ENCODE data around the gene NYAP1.

The NYAP1 gene

DNA sequence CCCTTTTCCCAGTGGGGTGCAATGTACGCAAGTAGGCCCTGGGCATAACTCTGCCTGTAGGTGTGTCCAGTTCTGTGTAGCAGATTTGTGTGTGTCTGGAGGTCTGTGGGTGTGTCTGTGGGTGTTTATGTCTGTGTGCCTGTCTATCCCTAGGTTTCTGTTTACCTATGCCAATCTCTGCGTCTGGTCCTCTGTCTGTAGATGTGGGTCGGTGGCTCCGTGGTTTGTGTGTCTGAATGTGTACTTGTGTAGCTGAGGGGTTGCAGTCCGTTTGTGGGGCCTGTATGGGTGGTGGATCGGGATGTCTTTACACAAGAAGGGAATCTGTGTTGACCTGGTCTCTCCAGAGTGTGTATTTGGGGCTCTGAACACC, 932 bp downstream of the NYAP1 start:
- H3K27ac ChIP-seq (replicated peaks; ENCODE audit: low read length) = no peak overlapping the region
- peak overlapping the region; percentile 71 for H2BK5ac ChIP-seq (ENCODE audit: low read length)
- peaks cover 0 to 4% of the 10 kb centered on the region in 2 donors for H3K36me3 ChIP-seq (replicated peaks in 1 of 2; ENCODE audit: control insufficient read depth in 2 of 2, insufficient read depth in 2 of 2, low read length in 2 of 2)
- H2BK15ac ChIP-seq (ENCODE audit: low read length) = peak overlapping the region; percentile 46
- H3K14ac ChIP-seq (ENCODE audit: low read length) = no peak overlapping the region
- peak overlapping the region; percentile 67 for H2AK5ac ChIP-seq (ENCODE audit: low read depth, low read length)
- H3K4me1 ChIP-seq (ENCODE audit: control insufficient read depth in 2 of 2, insufficient read depth in 1 of 2, low read depth in 1 of 2, low read length in 2 of 2) = peaks cover 31 to 33% of the 10 kb centered on the region in 2 donors
- H3K4me2 ChIP-seq (ENCODE audit: insufficient read depth, low read length, poor library complexity, severe bottlenecking) = no peak overlapping the region
- no peak overlapping the region for H4K8ac ChIP-seq (ENCODE audit: low read depth, low read length)
- no peak for DNase-seq (ENCODE audit: low spot score)
- H3K23ac ChIP-seq (ENCODE audit: low read depth, low read length, poor library complexity) = no peak overlapping the region
- H3K4me3 ChIP-seq (ENCODE audit: low read length in 2 of 2) = peak overlapping the region in 1 of 2 donors; percentile 72
- no peak overlapping the region for H2BK120ac ChIP-seq (ENCODE audit: low read depth, low read length)
- H3K27me3 ChIP-seq (ENCODE audit: control insufficient read depth in 3 of 3, insufficient read depth in 3 of 3, low read depth in 1 of 3, low read length in 3 of 3) = no peaks in the 10 kb centered on the region
- H2BK12ac ChIP-seq (ENCODE audit: low read length) = no peak overlapping the region
- H3K9ac ChIP-seq (ENCODE audit: low read depth, low read length, poor library complexity) = no peak overlapping the region
- no peak overlapping the region for H4K91ac ChIP-seq (ENCODE audit: low read depth, low read length, poor library complexity)
- H3K79me1 ChIP-seq (ENCODE audit: low read depth, low read length) = peaks cover 10% of the 10 kb centered on the region
- no CpG with 5 or more reads among the region's 6 CpGs for WGBS, 2 donors (ENCODE audit: extremely low coverage in 2 of 2, insufficient read length in 2 of 2, insufficient replicate concordance in 1 of 2)
- no peak overlapping the region for H2AFZ ChIP-seq (ENCODE audit: low read length)
- no peak overlapping the region for H3K18ac ChIP-seq (ENCODE audit: low read length)
- H3K4ac ChIP-seq (ENCODE audit: low read length) = no peak overlapping the region
- no peaks in the 10 kb centered on the region for H3K9me3 ChIP-seq (replicated peaks in 1 of 2; ENCODE audit: control insufficient read depth in 2 of 2, insufficient read depth in 1 of 2, low read depth in 1 of 2, low read length in 2 of 2)

DNA sequence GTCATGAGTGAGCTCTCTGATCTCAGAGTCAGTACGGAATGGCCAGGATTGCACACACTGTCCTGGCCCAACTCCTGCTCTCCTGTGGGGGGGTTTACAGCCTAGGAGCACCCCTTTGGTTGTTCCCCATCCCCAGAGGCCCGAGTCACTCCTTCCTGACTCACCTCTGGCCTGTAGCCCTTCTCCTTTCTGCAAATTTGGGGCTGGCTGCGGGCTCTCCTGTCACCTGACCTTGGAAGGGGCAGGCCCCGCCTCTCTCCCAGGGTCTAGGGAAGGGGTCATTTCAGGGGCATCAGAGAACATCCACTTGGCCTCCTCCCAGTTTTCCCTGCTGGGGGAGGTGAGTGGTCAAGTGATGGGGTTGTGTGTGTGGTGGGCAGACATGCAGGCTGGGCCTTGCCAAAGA, 1.7 kb downstream of the NYAP1 start:
- Histone ChIP-seq H3K36me3 (replicated peaks in 1 of 2; ENCODE audit: control insufficient read depth in 2 of 2, insufficient read depth in 2 of 2, low read length in 2 of 2) (peaks cover 0 to 4% of the 10 kb centered on the region in 2 donors), H3K4me1 (ENCODE audit: control insufficient read depth in 2 of 2, insufficient read depth in 1 of 2, low read depth in 1 of 2, low read length in 2 of 2) (peaks cover 38% of the 10 kb centered on the region in 2 donors), H3K79me1 (ENCODE audit: low read depth, low read length) (peaks cover 10% of the 10 kb centered on the region), H2AFZ (ENCODE audit: low read length) (no peak overlapping the region), H2BK15ac (ENCODE audit: low read length) (peak overlapping the region; percentile 94), H3K14ac (ENCODE audit: low read length) (no peak overlapping the region), H3K4me2 (ENCODE audit: insufficient read depth, low read length, poor library complexity, severe bottlenecking) (no peak overlapping the region), H3K9me3 (replicated peaks in 1 of 2; ENCODE audit: control insufficient read depth in 2 of 2, insufficient read depth in 1 of 2, low read depth in 1 of 2, low read length in 2 of 2) (no peaks in the 10 kb centered on the region), H4K91ac (ENCODE audit: low read depth, low read length, poor library complexity) (peak overlapping the region; percentile 72), H3K27ac (replicated peaks; ENCODE audit: low read length) (peak overlapping the region; percentile 41), H4K8ac (ENCODE audit: low read depth, low read length) (no peak overlapping the region), H3K4ac (ENCODE audit: low read length) (peak overlapping the region; percentile 45), H3K4me3 (ENCODE audit: low read length in 2 of 2) (no peak overlapping the region), H2BK12ac (ENCODE audit: low read length) (peak overlapping the region; percentile 90), H3K18ac (ENCODE audit: low read length) (peak overlapping the region; percentile 82), H3K23ac (ENCODE audit: low read depth, low read length, poor library complexity) (peak overlapping the region; percentile 76), H3K9ac (ENCODE audit: low read depth, low read length, poor library complexity) (peak overlapping the region; percentile 57), H2AK5ac (ENCODE audit: low read depth, low read length) (peak overlapping the region; percentile 85), H2BK120ac (ENCODE audit: low read depth, low read length) (no peak overlapping the region), H3K27me3 (ENCODE audit: control insufficient read depth in 3 of 3, insufficient read depth in 3 of 3, low read depth in 1 of 3, low read length in 3 of 3) (no peaks in the 10 kb centered on the region), H2BK5ac (ENCODE audit: low read length) (no peak overlapping the region)
- WGBS, 2 donors (ENCODE audit: extremely low coverage in 2 of 2, insufficient read length in 2 of 2, insufficient replicate concordance in 1 of 2) = no CpG with 5 or more reads among the region's 4 CpGs
- no peak for DNase-seq (ENCODE audit: low spot score)

DNA sequence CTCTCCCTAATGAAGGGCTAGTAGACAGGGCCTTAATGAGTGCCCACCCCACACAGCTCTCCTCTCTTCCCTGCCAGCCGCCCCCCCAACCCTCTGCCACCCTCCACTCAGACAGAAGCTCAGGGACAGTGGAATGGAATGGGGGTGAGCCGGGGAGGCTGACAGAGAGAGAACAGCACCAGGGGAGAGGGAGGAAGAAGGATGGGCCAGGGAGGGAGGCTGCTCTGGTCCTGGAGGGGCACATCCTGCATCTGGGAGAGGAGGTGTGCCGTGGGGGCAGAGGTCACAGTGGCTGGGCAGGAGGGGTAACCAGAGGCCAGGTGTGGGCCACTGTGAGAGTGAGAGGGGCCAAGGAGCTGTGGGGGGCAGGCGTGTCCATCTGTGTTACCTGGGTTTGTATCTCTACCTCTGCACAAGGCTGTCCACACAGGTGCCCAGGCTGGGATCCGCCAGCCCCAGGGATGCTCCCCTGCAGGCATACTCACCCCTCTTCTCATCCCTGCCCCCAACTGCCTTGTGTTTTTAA, 2.4 kb downstream of the NYAP1 start:
- Histone ChIP-seq H3K27me3 (ENCODE audit: control insufficient read depth in 3 of 3, insufficient read depth in 3 of 3, low read depth in 1 of 3, low read length in 3 of 3) (no peaks in the 10 kb centered on the region), H3K36me3 (replicated peaks in 1 of 2; ENCODE audit: control insufficient read depth in 2 of 2, insufficient read depth in 2 of 2, low read length in 2 of 2) (peaks cover 0 to 4% of the 10 kb centered on the region in 2 donors), H3K4me3 (ENCODE audit: low read length in 2 of 2) (no peak overlapping the region), H4K91ac (ENCODE audit: low read depth, low read length, poor library complexity) (peak overlapping the region; percentile 53), H2BK5ac (ENCODE audit: low read length) (peak overlapping the region; percentile 90), H3K18ac (ENCODE audit: low read length) (peak overlapping the region; percentile 80), H2AK5ac (ENCODE audit: low read depth, low read length) (peak overlapping the region; percentile 85), H3K9ac (ENCODE audit: low read depth, low read length, poor library complexity) (peak overlapping the region; percentile 70), H3K4ac (ENCODE audit: low read length) (peak overlapping the region; percentile 76), H3K79me1 (ENCODE audit: low read depth, low read length) (peaks cover 10% of the 10 kb centered on the region), H2BK12ac (ENCODE audit: low read length) (peak overlapping the region; percentile 94), H3K4me2 (ENCODE audit: insufficient read depth, low read length, poor library complexity, severe bottlenecking) (peak overlapping the region; percentile 18), H2AFZ (ENCODE audit: low read length) (no peak overlapping the region), H2BK15ac (ENCODE audit: low read length) (peak overlapping the region; percentile 94), H4K8ac (ENCODE audit: low read depth, low read length) (no peak overlapping the region), H3K4me1 (ENCODE audit: control insufficient read depth in 2 of 2, insufficient read depth in 1 of 2, low read depth in 1 of 2, low read length in 2 of 2) (peaks cover 43% of the 10 kb centered on the region in 2 donors), H3K9me3 (replicated peaks in 1 of 2; ENCODE audit: control insufficient read depth in 2 of 2, insufficient read depth in 1 of 2, low read depth in 1 of 2, low read length in 2 of 2) (no peaks in the 10 kb centered on the region), H3K27ac (replicated peaks; ENCODE audit: low read length) (no peak overlapping the region), H2BK120ac (ENCODE audit: low read depth, low read length) (no peak overlapping the region), H3K23ac (ENCODE audit: low read depth, low read length, poor library complexity) (no peak overlapping the region), H3K14ac (ENCODE audit: low read length) (no peak overlapping the region)
- no peak for DNase-seq (ENCODE audit: low spot score)
- no CpG with 5 or more reads among the region's 5 CpGs for WGBS, 2 donors (ENCODE audit: extremely low coverage in 2 of 2, insufficient read length in 2 of 2, insufficient replicate concordance in 1 of 2)

DNA sequence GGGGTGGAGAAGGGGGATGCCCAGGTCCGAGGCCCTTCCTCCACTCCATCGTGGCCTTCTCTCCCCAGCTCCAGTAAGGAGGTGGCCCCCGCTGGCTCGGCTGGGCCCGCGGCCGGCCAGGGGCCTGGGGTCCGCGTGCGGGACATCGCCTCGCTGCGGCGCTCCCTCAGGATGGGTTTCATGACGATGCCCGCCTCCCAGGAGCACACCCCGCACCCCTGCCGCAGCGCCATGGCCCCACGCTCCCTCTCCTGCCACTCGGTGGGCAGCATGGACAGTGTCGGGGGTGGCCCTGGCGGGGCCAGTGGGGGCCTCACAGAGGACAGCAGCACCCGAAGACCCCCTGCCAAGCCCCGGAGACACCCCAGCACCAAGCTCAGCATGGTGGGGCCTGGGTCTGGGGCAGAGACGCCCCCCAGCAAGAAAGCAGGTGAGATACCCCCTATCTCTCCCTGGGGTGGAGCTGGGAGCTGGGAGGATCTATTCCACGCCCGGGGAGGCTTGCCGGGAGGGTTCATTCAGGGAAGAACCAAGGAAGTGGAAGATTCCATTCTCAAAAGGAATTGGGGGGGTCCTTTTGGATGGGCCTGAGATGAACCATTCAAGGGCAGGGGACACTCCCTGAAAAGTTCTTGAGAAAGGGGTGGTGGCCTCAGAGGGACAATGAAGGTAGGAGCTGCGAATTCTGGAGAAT, 3.2 kb downstream of the NYAP1 start:
- H3K4me1 ChIP-seq (ENCODE audit: control insufficient read depth in 2 of 2, insufficient read depth in 1 of 2, low read depth in 1 of 2, low read length in 2 of 2) = peaks cover 43% of the 10 kb centered on the region in 2 donors
- peak overlapping the region; percentile 55 for H3K23ac ChIP-seq (ENCODE audit: low read depth, low read length, poor library complexity)
- peak overlapping the region; percentile 37 for H3K4ac ChIP-seq (ENCODE audit: low read length)
- H2BK15ac ChIP-seq (ENCODE audit: low read length) = peak overlapping the region; percentile 94
- no peak overlapping the region for H3K27ac ChIP-seq (replicated peaks; ENCODE audit: low read length)
- H3K4me3 ChIP-seq (ENCODE audit: low read length in 2 of 2) = no peak overlapping the region
- peaks cover 0 to 4% of the 10 kb centered on the region in 2 donors for H3K36me3 ChIP-seq (replicated peaks in 1 of 2; ENCODE audit: control insufficient read depth in 2 of 2, insufficient read depth in 2 of 2, low read length in 2 of 2)
- peak overlapping the region; percentile 85 for H2AK5ac ChIP-seq (ENCODE audit: low read depth, low read length)
- no CpG with 5 or more reads among the region's 30 CpGs for WGBS, 2 donors (ENCODE audit: extremely low coverage in 2 of 2, insufficient read length in 2 of 2, insufficient replicate concordance in 1 of 2)
- H3K14ac ChIP-seq (ENCODE audit: low read length) = no peak overlapping the region
- no peak overlapping the region for H4K91ac ChIP-seq (ENCODE audit: low read depth, low read length, poor library complexity)
- peak overlapping the region; percentile 2 for H2AFZ ChIP-seq (ENCODE audit: low read length)
- H4K8ac ChIP-seq (ENCODE audit: low read depth, low read length) = no peak overlapping the region
- no peaks in the 10 kb centered on the region for H3K9me3 ChIP-seq (replicated peaks in 1 of 2; ENCODE audit: control insufficient read depth in 2 of 2, insufficient read depth in 1 of 2, low read depth in 1 of 2, low read length in 2 of 2)
- H2BK5ac ChIP-seq (ENCODE audit: low read length) = peak overlapping the region; percentile 90
- DNase-seq (ENCODE audit: low spot score) = no peak
- peaks cover 12% of the 10 kb centered on the region for H3K79me1 ChIP-seq (ENCODE audit: low read depth, low read length)
- peak overlapping the region; percentile 87 for H3K18ac ChIP-seq (ENCODE audit: low read length)
- H3K4me2 ChIP-seq (ENCODE audit: insufficient read depth, low read length, poor library complexity, severe bottlenecking) = no peak overlapping the region
- H2BK12ac ChIP-seq (ENCODE audit: low read length) = peak overlapping the region; percentile 84
- H2BK120ac ChIP-seq (ENCODE audit: low read depth, low read length) = no peak overlapping the region
- peak overlapping the region; percentile 60 for H3K9ac ChIP-seq (ENCODE audit: low read depth, low read length, poor library complexity)
- H3K27me3 ChIP-seq (ENCODE audit: control insufficient read depth in 3 of 3, insufficient read depth in 3 of 3, low read depth in 1 of 3, low read length in 3 of 3) = no peaks in the 10 kb centered on the region
